H1 (cell line): Measurements from ENCODE around the gene CHRDL2. TPM values are rescaled to one million over a fixed set of nuclear protein-coding genes. Genes with fewer than 3 reads are reported as not detected.

Experiments
- CTCF ChIA-PET: fragments of 300-600 bp; sonication (Branson Sonifier 250); formaldehyde crosslinking; loops from one replicate; lab custom pipeline; 2021; ENCODE audit not compliant: partially characterized antibody; lab: Charles Lee
- POLR2A ChIA-PET: fragments of 300-600 bp; sonication (Branson Sonifier 250); formaldehyde crosslinking; loops from one replicate; lab custom pipeline; 2021; ENCODE audit warnings: inconsistent platforms; ENCODE audit not compliant: partially characterized antibody; lab: Charles Lee
- DNase-seq, 2 experiments: peaks; one replicate each; pipeline versions ENCODE4 v3.0.0 to v3.0.0-alpha.2; 2010 to 2022; ENCODE audit warnings: low spot score in 2 of 2, low read depth in 1 of 2, mixed read lengths in 1 of 2
- FAIRE-seq: peaks from 2 replicates; lab custom pipeline; 2011; peaks lifted over from hg19 to GRCh38; lab: Jason Lieb, UNC
- H2AFZ ChIP-seq: 2 replicates; pipeline ENCODE4 v1.8.1; 2012; ENCODE audit warnings: low read length, inconsistent platforms
- H2AK5ac ChIP-seq: 2 replicates; pipeline ENCODE4 v1.6.1; 2013; ENCODE audit warnings: low read depth, low read length
- H2BK120ac ChIP-seq: replicated peaks from 2 replicates; pipeline ENCODE3; 2013; ENCODE audit warnings: low read depth, low read length, inconsistent platforms
- H2BK12ac ChIP-seq: 2 replicates; pipeline ENCODE4 v1.6.1; 2013; ENCODE audit warnings: low read depth, low read length
- H2BK15ac ChIP-seq: 2 replicates; pipeline ENCODE4 v1.6.1; 2013; ENCODE audit warnings: low read length
- H2BK20ac ChIP-seq: 2 replicates; pipeline ENCODE4 v1.6.1; 2013; ENCODE audit warnings: low read length
- H2BK5ac ChIP-seq: 2 replicates; pipeline ENCODE4 v1.6.1; 2013; ENCODE audit warnings: low read depth, low read length
- H3K14ac ChIP-seq: 2 replicates; pipeline ENCODE4 v1.6.1; 2013; ENCODE audit warnings: inconsistent platforms; ENCODE audit not compliant: insufficient read length
- H3K18ac ChIP-seq: 2 replicates; pipeline ENCODE4 v1.6.1; 2013; ENCODE audit warnings: low read length; ENCODE audit errors: extremely low read depth
- H3K23ac ChIP-seq: 2 replicates; pipeline ENCODE4 v1.6.1; 2013; ENCODE audit warnings: inconsistent platforms; ENCODE audit not compliant: insufficient read length
- H3K23me2 ChIP-seq: 2 replicates; pipeline ENCODE4 v1.6.1; 2013; ENCODE audit warnings: low read depth, low read length
- H3K27ac ChIP-seq: 2 replicates; pipeline ENCODE4 v1.6.1; 2011; ENCODE audit warnings: low read depth, low read length, inconsistent platforms
- H3K27me3 ChIP-seq, 4 experiments: replicated peaks in 1 of 4; 1 replicate in 1 of 4; 2 replicates in 3 of 4; pipeline versions ENCODE4 v1.6.1 to v1.8.1; 2011 to 2013; ENCODE audit warnings: low read length in 3 of 4, mild to moderate bottlenecking in 3 of 4, inconsistent platforms in 2 of 4, mixed read lengths in 2 of 4, moderate library complexity in 1 of 4; ENCODE audit not compliant: control insufficient read depth in 3 of 4, insufficient read depth in 3 of 4; ENCODE audit errors: extremely low read depth in 1 of 4
- H3K36me3 ChIP-seq, 4 experiments: 2 replicates each; pipeline versions ENCODE4 v1.6.1 to v1.8.1; 2011 to 2013; ENCODE audit warnings: mild to moderate bottlenecking in 4 of 4, low read length in 3 of 4, moderate library complexity in 2 of 4, control low read depth in 1 of 4, inconsistent platforms in 1 of 4; ENCODE audit not compliant: insufficient read depth in 4 of 4, control insufficient read depth in 2 of 4
- H3K4ac ChIP-seq: replicated peaks from 2 replicates; pipeline ENCODE3; 2013; ENCODE audit warnings: low read length, low read depth, mixed read lengths, inconsistent platforms; ENCODE audit not compliant: insufficient read length
- H3K4me1 ChIP-seq, 4 experiments: replicated peaks in 1 of 4; 1 replicate in 1 of 4; 2 replicates in 3 of 4; pipeline versions ENCODE4 v1.6.1 to v1.8.1; 2011 to 2013; ENCODE audit warnings: low read length in 3 of 4, inconsistent platforms in 2 of 4, mixed read lengths in 1 of 4; ENCODE audit not compliant: insufficient read depth in 4 of 4, control insufficient read depth in 3 of 4
- H3K4me2 ChIP-seq, 2 experiments: 2 replicates each; pipeline versions ENCODE4 v1.6.1 to v1.8.1; 2011 to 2013; ENCODE audit warnings: low read depth in 2 of 2, low read length in 2 of 2, control low read depth in 1 of 2, inconsistent platforms in 1 of 2, mild to moderate bottlenecking in 1 of 2; ENCODE audit not compliant: insufficient read depth in 1 of 2
- H3K4me3 ChIP-seq, 4 experiments: fragments of 200-600, 300-600 bp in 1 of 4; sonication (generic), shearing (Covaris generic), sonication (Bioruptor Twin) in 1 of 4; 2 replicates each; pipeline versions ENCODE4 v1.5.1 to v1.8.1; 2011 to 2016; ENCODE audit warnings: low read length in 4 of 4, low read depth in 3 of 4, control low read depth in 2 of 4, inconsistent platforms in 2 of 4, mild to moderate bottlenecking in 2 of 4, mixed read lengths in 1 of 4, moderate library complexity in 1 of 4; ENCODE audit not compliant: insufficient read depth in 2 of 4; ENCODE audit errors: extremely low read depth in 1 of 4
- H3K56ac ChIP-seq: replicated peaks from 2 replicates; pipeline ENCODE3; 2013; ENCODE audit warnings: low read depth, mild to moderate bottlenecking, mixed read lengths, low read length, inconsistent platforms; ENCODE audit not compliant: insufficient read length
- H3K79me1 ChIP-seq: 2 replicates; pipeline ENCODE4 v1.6.1; 2013; ENCODE audit warnings: low read depth, low read length, control low read depth
- H3K79me2 ChIP-seq, 2 experiments: 2 replicates each; pipeline versions ENCODE4 v1.6.1 to v1.8.1; 2012 to 2013; ENCODE audit warnings: low read length in 2 of 2, mild to moderate bottlenecking in 2 of 2, inconsistent platforms in 1 of 2; ENCODE audit not compliant: insufficient read depth in 2 of 2, control insufficient read depth in 1 of 2
- H3K9ac ChIP-seq, 4 experiments: replicated peaks in 1 of 4; 1 replicate in 1 of 4; 2 replicates in 3 of 4; pipeline versions ENCODE4 v1.6.1 to v1.8.1; 2011 to 2013; ENCODE audit warnings: low read depth in 3 of 4, low read length in 3 of 4, control low read depth in 2 of 4, mild to moderate bottlenecking in 2 of 4, moderate library complexity in 2 of 4, inconsistent platforms in 1 of 4; ENCODE audit errors: extremely low read depth in 1 of 4
- H3K9me3 ChIP-seq, 2 experiments: 2 replicates each; pipeline versions ENCODE4 v1.6.1 to v1.8.1; 2012 to 2013; ENCODE audit warnings: mild to moderate bottlenecking in 2 of 2, moderate library complexity in 2 of 2, control low read depth in 1 of 2, inconsistent platforms in 1 of 2, low read depth in 1 of 2, low read length in 1 of 2, mixed read lengths in 1 of 2; ENCODE audit not compliant: insufficient read depth in 2 of 2
- H4K20me1 ChIP-seq, 2 experiments: replicated peaks in 1 of 2; 2 replicates each; pipeline versions ENCODE3 to v1.8.1; 2011 to 2013; ENCODE audit warnings: inconsistent platforms in 2 of 2, low read length in 2 of 2, mild to moderate bottlenecking in 1 of 2; ENCODE audit not compliant: insufficient read depth in 2 of 2, control insufficient read depth in 1 of 2
- H4K5ac ChIP-seq: 2 replicates; pipeline ENCODE4 v1.6.1; 2013; ENCODE audit warnings: low read length, low read depth, mixed read lengths, inconsistent platforms; ENCODE audit not compliant: insufficient read length
- H4K8ac ChIP-seq: 2 replicates; pipeline ENCODE4 v1.8.0; 2013; ENCODE audit warnings: mild to moderate bottlenecking, moderate library complexity, low read length, inconsistent platforms; ENCODE audit not compliant: insufficient read depth; ENCODE audit errors: extremely low read depth
- H4K91ac ChIP-seq: replicated peaks from 2 replicates; pipeline ENCODE3; 2013; ENCODE audit warnings: low read length, mixed read lengths, inconsistent platforms; ENCODE audit not compliant: insufficient read length
- CEBPB ChIP-seq: IDR thresholded peaks from 2 replicates; pipeline ENCODE4 v1.6.1; 2012; ENCODE audit warnings: low read depth, low read length
- CREB1 ChIP-seq: IDR thresholded peaks from 2 replicates; pipeline ENCODE4 v1.6.1; 2012; ENCODE audit warnings: inconsistent platforms
- WGBS, 2 experiments: shearing (Covaris generic) in 1 of 2; methylation state at CpG; one replicate each; pipeline versions ENCODE4 v1.1.6 to v1.1.7; 2013 to 2015; ENCODE audit warnings: low lambda C conversion rate in 2 of 2, mixed read lengths in 2 of 2, inconsistent platforms in 1 of 2, low coverage in 1 of 2, missing lambda C conversion rate in 1 of 2; ENCODE audit not compliant: insufficient replicate concordance in 2 of 2, insufficient coverage in 1 of 2, insufficient read length in 1 of 2; ENCODE audit errors: extremely low coverage in 1 of 2, missing lambda C conversion rate in 1 of 2; 5-methylcytosine and 5-hydroxymethylcytosine counted together
- polyA plus RNA-seq, 7 experiments: library from polyadenylated mRNA; depleted of rRNA in 3 of 7; stranded (reverse) in 5 of 7; unstranded in 2 of 7; fragments of >200 nt in 5 of 7; fragments of 200-250 nt in 2 of 7; gene quantifications; 1 replicate in 5 of 7; 2 replicates in 1 of 7; 4 replicates in 1 of 7; pipeline versions ENCODE4 v1.2.1 to v1.2.3, GENCODE V29; 2011 to 2013; ENCODE audit warnings: missing spikeins in 2 of 7, mixed read lengths in 2 of 7
- total RNA-seq: library from RNA; stranded (reverse); fragmentation: NEBNext Ultra II Directional; extraction: Animal tissue kit (Norgen Biotek cat#: 25700); gene quantifications from 2 replicates; pipeline ENCODE4 v1.2.1, GENCODE V29; 2021

The CHRDL2 gene
- total and polyA plus RNA-seq, 2 of the 8 experiments (the other 6 are each of a cell fraction or from before 2014, with no cell fraction given): 0.26 to 0.48 TPM

DNA sequence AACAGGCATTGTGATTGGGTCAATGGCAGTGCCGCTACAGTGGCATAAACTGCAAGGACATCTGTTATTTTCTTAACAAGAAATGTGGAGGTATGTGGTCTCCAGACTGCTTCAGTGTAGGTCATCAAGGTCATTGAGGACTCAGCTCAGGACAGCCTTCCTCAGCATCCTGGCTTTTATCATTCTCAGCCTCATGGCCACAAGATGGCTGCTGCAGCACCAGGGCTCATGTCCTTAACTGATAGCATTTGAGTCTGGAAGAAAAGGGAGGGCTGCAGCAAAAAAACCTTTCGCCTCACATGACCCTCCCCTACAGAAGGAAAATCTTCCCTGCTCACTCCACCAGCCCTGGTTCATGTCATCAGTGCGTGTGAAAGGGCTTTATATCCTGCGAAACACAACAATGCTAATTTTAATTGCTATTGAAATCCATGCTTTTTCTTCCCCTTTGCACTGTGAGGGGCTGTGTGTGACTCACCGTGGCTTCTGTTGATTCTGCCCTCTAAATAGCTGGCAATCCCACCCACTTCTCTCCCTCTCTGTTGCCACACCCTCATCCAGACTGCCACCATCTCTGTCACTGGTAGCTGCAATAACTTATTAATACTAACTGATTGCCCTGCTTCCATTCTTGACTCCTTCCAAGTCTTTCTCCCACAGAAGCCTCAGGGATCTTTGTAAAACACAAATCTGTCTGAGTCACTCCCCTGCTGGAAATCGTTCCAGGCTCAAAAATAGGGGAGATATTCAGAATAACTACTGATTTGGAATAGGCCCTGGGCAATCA lies 43.8 kb downstream of the CHRDL2 start:
- WGBS, 2 experiments: 82% methylated on average over 6 of the region's 6 CpGs; no CpG with 5 or more reads in 1 of the 2 experiments
- DNase-seq: no peak
- Histone ChIP-seq H4K91ac (no peak overlapping the region), H3K23ac (no peak overlapping the region), H3K27me3 (peaks cover 0 to 6% (median 6%) of the 10 kb centered on the region in 4 experiments; a peak in 5 of 7 replicates), H2BK20ac (no peak overlapping the region), H3K4me3 (no peak overlapping the region), H3K4me2 (no peak overlapping the region), H3K79me2 (no peaks in the 10 kb centered on the region), H3K4me1 (peaks cover 5 to 8% (median 7%) of the 10 kb centered on the region in 4 experiments; a peak in 6 of 7 replicates), H3K27ac (no peak overlapping the region), H3K36me3 (no peaks in the 10 kb centered on the region), H2BK12ac (no peak overlapping the region), H3K23me2 (no peaks in the 10 kb centered on the region), H2AK5ac (no peak overlapping the region), H3K56ac (no peak overlapping the region), H4K5ac (no peak overlapping the region), H3K9ac (no peak overlapping the region), H2BK5ac (no peak overlapping the region), H4K8ac (no peak overlapping the region), H3K18ac (no peak overlapping the region), H3K14ac (no peak overlapping the region), H4K20me1 (no peaks in the 10 kb centered on the region), H3K9me3 (no peaks in the 10 kb centered on the region), H2BK15ac (no peak overlapping the region), H2BK120ac (no peak overlapping the region), H2AFZ (no peak overlapping the region), H3K4ac (no peak overlapping the region), H3K79me1 (no peaks in the 10 kb centered on the region)
- FAIRE-seq: no peak
- no peak for TF ChIP-seq CEBPB
- TF ChIP-seq CREB1: no peak
- POLR2A ChIA-PET: no interaction called here
- CTCF ChIA-PET: interaction anchor here (0.6 to 10.2 kb wide), 5 partner anchors 9 to 252 kb away, joined by 3 to 72 read pairs (median 8); no protein-coding TSS in a partner anchor
